HG03469 (cell line): ENCODE data around the gene PPP1R3E.

Experiments
- ATAC-seq: cut with Tn5 transposase; IDR thresholded peaks from one replicate; pipeline ENCODE4 v1.9.1; 2021; ENCODE audit warnings: mild to moderate bottlenecking, moderate library complexity, moderate number of reproducible peaks; ENCODE audit not compliant: unreplicated experiment

PPP1R3E gene

GRCh38 chr14:23322568-23323517 is 20.2 kb upstream of the PPP1R3E start:
- ATAC-seq, result no peak

DNA sequence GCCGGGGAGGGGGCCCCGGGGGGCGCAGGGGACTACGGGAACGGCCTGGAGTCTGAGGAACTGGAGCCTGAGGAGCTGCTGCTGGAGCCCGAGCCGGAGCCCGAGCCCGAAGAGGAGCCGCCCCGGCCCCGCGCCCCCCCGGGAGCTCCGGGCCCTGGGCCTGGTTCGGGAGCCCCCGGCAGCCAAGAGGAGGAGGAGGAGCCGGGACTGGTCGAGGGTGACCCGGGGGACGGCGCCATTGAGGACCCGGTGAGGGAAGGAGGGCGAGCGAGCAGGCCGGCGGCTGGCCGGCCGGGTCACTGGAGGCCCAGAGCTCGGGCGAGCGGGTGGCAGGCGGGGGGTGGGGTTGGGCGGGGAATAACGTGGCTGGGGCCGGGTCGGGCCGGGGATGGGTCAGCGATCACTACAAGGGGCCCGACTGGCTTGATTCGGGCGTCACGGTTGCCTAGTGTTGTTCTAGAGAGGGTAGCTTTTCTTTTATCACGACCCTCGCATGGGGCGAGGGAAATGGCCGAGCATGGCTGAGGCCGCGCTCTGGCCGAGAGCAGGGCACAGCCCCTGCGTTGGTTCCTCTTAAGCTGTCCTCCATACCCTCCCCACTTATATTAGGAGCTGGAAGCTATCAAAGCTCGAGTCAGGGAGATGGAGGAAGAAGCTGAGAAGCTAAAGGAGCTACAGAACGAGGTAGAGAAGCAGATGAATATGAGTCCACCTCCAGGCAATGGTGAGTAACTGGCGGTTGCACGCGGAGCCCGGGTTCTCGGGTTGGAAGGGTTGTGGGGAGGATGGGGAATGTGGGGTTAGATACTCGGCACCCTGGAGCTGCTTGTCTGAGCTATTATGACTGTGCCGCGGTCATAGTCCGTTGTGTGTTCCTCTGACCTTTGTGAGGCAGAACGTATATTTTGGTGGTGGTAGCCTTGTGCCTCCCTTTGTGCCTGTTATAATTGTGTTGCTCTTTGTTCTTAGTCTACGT is 19.2 kb upstream of the PPP1R3E start:
- no peak for ATAC-seq

- peak; percentile 80 for ATAC-seq
These were observed 18.2 kb upstream of the PPP1R3E start, which contains the start of gene PABPN1 for GRCh38 chr14:23320584-23321571. TSS of gene PABPN1 (plus strand) at chr14:23321457. CDS start at chr14:23321470, 13 bp downstream.

- no peak for ATAC-seq
These were observed 17.3 kb upstream of the PPP1R3E start for GRCh38 chr14:23319746-23320583.

GRCh38 chr14:23316300-23316699 is 13.6 kb upstream of the PPP1R3E start:
- no peak for ATAC-seq

- no peak for ATAC-seq
These were observed 7.9 kb upstream of the PPP1R3E start for GRCh38 chr14:23310546-23310945.

DNA sequence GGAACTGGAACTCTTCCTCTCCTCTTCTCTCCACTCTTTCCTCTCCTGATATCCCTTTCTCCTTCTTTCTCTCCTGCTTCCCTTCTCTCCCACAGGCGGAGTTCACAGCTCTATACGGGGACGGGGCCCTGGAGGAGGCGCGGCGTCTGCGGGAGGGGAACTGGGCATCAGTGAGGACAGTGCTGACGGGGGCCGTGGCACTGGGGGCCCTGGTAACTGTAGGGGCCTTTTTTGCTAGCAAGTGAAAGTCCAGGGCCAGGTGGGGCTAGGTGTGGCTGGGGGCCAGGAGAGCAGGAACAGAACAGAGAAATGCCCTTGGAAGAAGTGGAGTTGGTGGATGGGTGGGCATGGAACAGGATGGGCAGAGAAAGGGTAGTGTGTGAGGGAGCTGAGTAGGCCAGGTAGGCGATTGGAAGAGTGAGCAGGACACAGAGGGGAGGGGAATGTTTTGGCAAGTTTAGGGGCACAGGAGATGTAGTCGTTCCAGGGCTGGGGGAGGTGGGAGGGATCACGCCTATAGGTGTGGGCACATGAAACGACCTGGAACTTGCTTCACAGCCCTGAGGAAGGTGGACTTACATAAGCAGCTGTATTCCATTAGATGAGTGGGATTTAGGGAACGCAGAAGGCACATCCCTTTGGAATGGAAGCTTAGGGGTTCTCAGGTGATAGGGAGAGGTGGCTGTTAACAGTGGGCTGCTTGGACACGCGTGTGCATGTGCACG is 6.2 kb upstream of the PPP1R3E start:
- ATAC-seq, result no peak

DNA sequence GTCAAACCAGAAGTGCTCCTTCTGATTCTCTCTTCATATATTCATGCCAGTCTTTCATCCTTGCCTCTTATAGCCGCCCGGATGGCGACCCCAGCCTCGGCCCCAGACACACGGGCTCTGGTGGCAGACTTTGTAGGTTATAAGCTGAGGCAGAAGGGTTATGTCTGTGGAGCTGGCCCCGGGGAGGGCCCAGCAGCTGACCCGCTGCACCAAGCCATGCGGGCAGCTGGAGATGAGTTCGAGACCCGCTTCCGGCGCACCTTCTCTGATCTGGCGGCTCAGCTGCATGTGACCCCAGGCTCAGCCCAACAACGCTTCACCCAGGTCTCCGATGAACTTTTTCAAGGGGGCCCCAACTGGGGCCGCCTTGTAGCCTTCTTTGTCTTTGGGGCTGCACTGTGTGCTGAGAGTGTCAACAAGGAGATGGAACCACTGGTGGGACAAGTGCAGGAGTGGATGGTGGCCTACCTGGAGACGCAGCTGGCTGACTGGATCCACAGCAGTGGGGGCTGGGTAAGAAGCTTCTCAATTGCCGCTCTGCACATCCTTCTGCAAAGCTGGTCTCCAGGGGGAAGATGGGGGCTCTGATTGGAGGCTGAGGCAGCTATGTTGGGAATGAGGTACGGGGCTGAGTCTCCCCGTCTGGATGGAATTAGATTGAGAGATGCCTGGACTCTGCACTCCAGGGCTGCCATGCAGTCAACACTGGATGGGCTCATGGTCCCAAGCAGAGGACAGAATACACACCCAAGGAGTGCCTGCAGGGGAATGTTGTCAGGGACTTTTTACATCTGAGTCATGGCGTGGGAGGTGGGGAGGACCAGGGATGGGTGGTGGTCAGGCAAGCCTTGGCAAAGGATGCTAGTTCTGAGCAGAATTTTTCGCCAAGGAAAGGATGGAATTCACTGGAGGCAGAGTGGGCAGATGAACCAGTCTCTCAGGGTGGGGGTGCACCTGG is 5.3 kb upstream of the PPP1R3E start:
- no peak for ATAC-seq

DNA sequence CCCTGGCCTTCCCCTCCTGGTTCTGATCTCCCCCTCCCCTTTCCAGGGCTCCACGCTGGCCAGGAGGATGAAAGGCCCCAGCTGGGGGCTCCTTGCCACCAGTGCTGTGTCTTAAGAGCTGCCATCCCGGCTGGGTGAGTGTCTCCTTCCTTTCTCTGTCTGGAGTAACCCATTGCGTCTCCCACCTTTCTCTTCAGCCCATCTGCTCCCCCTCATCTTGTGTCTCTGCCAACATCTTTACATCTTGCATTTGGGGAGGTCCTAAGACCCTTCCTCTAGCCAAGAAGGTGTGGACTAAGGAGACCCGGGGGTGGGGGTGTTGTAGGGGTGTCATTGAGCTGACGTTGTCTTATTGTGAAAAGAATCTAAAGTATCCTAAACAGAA is 4.5 kb upstream of the PPP1R3E start:
- ATAC-seq, result no peak

- ATAC-seq, result no peak
These were observed 3.9 kb upstream of the PPP1R3E start, which contains the start of gene BCL2L2 for GRCh38 chr14:23306412-23307145. TSS of gene BCL2L2 (plus strand) at chr14:23306833. CDS start at chr14:23307768, 935 bp downstream.

DNA sequence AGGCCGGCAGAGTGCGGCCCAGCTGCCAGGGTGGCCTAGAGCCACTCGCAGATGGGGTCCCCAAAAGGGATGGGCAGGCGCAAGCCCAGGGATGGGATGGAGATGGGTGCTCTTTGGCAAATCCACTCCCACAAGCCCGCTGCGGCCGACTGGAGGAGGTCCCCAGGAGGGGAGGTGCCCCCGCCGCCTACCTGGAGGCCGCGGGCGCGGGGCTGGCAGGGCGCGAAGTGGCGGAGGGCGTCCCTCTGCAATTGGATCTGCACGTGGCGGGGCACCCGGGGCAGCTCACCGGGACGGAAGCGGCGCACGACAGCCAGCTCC is 730 bp downstream of the PPP1R3E start:
- ATAC-seq, result peak; percentile 5

DNA sequence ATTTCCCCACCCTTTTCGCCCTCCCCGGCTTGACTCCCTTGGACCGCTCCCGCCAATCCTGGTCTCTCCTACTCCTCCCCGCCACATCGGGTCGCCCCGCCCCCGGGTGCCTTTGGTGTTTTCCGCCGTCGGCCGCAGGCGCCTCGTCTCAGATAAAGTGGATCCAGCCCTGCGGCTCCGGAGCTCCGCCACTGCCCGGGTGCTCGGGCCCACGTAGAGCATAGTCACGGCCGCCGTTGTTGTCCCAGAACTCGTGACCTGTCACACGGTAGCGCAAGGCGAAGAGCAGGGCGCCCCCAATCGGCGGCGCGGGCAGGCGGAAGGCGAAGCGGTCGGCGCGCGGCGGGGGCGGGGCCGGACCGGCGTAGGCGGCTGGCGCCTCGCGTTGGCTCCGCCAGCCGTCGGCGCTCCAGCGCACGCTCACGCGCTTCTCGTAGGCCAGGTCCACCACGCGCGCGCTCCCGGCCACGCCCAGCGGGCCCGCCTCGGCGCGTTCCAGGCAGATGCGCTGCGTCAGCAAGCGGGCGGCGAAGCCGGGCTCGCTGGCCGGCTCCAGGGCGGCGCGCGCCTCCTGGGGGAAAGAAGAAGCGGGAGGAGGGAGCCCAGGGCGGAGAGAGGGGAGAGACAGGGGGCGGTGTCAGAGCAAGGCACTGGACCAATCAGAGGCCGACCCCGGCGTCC is 1.2 kb downstream of the PPP1R3E start:
- ATAC-seq, result peak; percentile 57

DNA sequence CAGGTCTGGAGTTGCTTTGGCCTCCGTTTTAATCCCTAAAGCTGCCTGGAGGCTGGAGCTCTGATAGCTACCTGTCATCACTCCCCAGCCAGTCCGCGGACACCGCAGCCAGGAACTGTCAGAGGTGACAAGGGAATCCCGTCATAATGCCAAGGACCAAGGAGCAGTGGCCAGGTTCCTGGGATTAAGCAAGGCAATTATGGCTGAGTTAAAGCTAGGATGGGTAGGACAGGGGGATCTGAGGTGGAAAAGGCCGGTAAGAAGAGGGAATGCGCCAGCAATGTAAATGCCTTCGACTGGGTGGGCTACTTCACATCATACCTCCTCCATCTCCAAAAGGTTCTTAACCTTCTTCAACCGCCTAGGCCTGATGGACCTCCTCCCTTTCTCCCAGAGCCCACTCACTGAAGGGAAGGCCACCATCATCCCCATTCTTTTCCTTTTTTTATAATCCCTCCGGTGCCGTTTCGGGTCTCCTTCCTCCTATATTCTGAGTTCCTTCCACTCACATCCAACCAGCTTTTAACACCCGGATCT is 1.9 kb downstream of the PPP1R3E start:
- no peak for ATAC-seq

DNA sequence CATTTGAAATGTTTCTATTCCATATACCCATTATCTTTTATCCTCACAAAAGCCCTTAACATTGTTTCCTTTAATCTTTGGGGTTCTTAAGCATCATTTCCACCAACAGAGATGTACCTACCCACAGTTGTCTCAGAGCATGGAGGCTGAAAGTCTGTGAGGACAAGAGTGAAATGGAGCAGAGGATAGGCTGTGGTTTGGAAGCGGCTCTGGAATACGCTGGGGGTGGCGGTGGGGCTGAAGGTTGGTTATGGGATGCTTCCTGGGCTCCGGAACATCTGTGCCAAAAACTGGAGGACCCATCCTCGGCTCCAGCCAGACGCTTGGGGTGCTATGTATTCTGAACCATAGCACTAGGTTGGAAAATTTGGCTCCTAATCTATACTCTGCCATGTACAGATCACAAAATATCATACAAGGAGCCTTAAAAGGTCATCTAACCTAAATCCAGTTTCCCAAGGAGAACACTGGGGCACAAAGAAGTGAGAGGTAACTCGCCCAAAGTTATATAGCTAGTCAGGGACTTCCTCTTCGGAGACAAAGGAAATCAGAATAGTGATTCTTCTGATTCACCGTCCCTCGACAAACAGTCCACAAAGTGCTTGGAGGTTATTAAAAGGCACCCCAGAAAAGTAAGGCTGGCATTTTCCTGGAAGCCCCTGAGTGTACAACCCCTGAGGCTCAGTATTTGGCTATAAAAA is 2.5 kb downstream of the PPP1R3E start:
- no peak for ATAC-seq

DNA sequence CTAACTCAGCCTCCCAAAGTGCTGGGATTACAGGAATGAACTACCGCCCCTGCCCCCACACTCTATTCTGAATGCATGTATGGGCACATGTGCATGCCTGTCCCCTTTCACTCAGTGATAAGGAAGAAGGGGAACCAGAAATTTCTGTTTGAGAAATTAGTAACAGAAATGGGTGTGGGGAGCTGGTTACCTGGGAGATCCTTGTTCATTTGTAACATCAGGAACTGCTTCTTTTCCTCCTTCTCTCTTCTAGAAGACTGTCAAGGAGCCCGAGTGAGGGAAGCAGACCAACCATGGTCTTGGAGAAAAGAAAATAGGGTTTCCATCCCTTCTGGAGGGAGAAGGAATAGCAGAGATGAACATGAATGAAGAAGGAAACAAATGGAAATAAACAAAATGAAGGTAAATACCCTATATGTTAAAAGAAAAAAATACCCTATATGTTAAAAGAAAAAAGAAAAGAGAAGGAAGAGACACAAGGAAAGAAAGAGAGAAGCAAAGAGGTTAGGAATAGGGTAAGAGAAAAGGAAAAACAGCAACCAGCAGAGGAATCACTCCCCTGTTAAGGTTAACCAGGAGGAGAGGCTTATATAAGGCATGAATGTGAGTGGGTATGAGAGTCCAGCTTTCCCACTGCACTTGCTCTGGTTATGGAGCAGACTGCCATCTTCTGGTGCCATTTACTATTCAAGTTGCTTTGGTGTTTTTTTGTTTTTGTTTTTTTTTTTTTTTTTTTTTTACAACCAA is 3.3 kb downstream of the PPP1R3E start:
- ATAC-seq, result no peak
